ENCODE data around the gene APOA1.
A peak's percentile ranks its signal among the peaks of the same experiment; 100 is the strongest.
"Not testable (repeated sequence)": the region's sequence is repeated elsewhere in the genome, so short reads cannot be mapped to it uniquely, and the experiment has no call there.

APOA1 gene

GRCh38 chr11:116835791-116836631 is 1.4 kb downstream of the APOA1 start:
- H3K23ac ChIP-seq (ENCODE audit: low read length), result no peak overlapping the region

GRCh38 chr11:116835042-116835772 is 2.2 kb downstream of the APOA1 start:
- H2AK5ac ChIP-seq (ENCODE audit: low read length), result no peak overlapping the region
- no peaks in the 10 kb centered on the region for H3K79me2 ChIP-seq (ENCODE audit: control insufficient read depth, insufficient read depth, low read length, poor library complexity)
- no CpG with 5 or more reads among the region's 28 CpGs for WGBS (ENCODE audit: extremely low coverage, insufficient coverage, insufficient read length)
- no peak overlapping the region for H3K18ac ChIP-seq (ENCODE audit: low read length)
- no peak overlapping the region for H4K12ac ChIP-seq (ENCODE audit: low read depth, low read length)
- no peak overlapping the region for H2BK12ac ChIP-seq (ENCODE audit: low read length)
- no peaks in the 10 kb centered on the region for H3K27me3 ChIP-seq (ENCODE audit: insufficient read depth, low read length)
- no peak overlapping the region for H3K4ac ChIP-seq (ENCODE audit: low read depth, low read length)
- H2AFZ ChIP-seq (ENCODE audit: insufficient read depth, low read length, poor library complexity), result no peak overlapping the region
- H3K4me2 ChIP-seq (ENCODE audit: low read length), result peak overlapping the region; percentile 73
- peaks cover 12 to 15% of the 10 kb centered on the region in 2 experiments for H3K4me1 ChIP-seq (ENCODE audit: control insufficient read depth in 1 of 2, insufficient read depth in 2 of 2, low read length in 2 of 2)
- H3K14ac ChIP-seq (ENCODE audit: low read length), result no peak overlapping the region
- H3K9me3 ChIP-seq (ENCODE audit: insufficient read depth, low read depth, low read length), result no peaks in the 10 kb centered on the region
- H2BK120ac ChIP-seq (ENCODE audit: insufficient read depth, low read length, poor library complexity), result no peak overlapping the region
- no peak overlapping the region for H3K23ac ChIP-seq (ENCODE audit: low read length)
- H3K4me3 ChIP-seq (ENCODE audit: low read depth, low read length), result no peak overlapping the region
- H3K36me3 ChIP-seq (ENCODE audit: control insufficient read depth in 1 of 2, insufficient read depth in 2 of 2, low read length in 2 of 2), result no peaks in the 10 kb centered on the region
- H2BK5ac ChIP-seq (ENCODE audit: low read depth, low read length, poor library complexity), result no peak overlapping the region
- no peak overlapping the region for H3K27ac ChIP-seq (ENCODE audit: low read depth, low read length)
- H4K8ac ChIP-seq (ENCODE audit: low read depth, low read length), result no peak overlapping the region
- no peak for DNase-seq
- H3K9ac ChIP-seq (ENCODE audit: low read length), result no peak overlapping the region
- peaks cover under 1% of the 10 kb centered on the region for H3K79me1 ChIP-seq (ENCODE audit: low read length)
- H4K91ac ChIP-seq (ENCODE audit: low read depth, low read length), result no peak overlapping the region

More at GRCh38 chr11:116835791-116836631, 1.4 kb downstream of the APOA1 start:
- Histone ChIP-seq H2BK12ac (ENCODE audit: low read length) (no peak overlapping the region), H2BK120ac (ENCODE audit: insufficient read depth, low read length, poor library complexity) (no peak overlapping the region), H3K79me1 (ENCODE audit: low read length) (no peaks in the 10 kb centered on the region), H3K36me3 (ENCODE audit: control insufficient read depth in 1 of 2, insufficient read depth in 2 of 2, low read length in 2 of 2) (no peaks in the 10 kb centered on the region), H3K79me2 (ENCODE audit: control insufficient read depth, insufficient read depth, low read length, poor library complexity) (no peaks in the 10 kb centered on the region), H3K4ac (ENCODE audit: low read depth, low read length) (no peak overlapping the region), H3K9me3 (ENCODE audit: insufficient read depth, low read depth, low read length) (no peaks in the 10 kb centered on the region), H4K8ac (ENCODE audit: low read depth, low read length) (no peak overlapping the region), H3K4me2 (ENCODE audit: low read length) (peak overlapping the region; percentile 73), H3K18ac (ENCODE audit: low read length) (no peak overlapping the region), H2AFZ (ENCODE audit: insufficient read depth, low read length, poor library complexity) (peak overlapping the region; percentile 54), H2AK5ac (ENCODE audit: low read length) (no peak overlapping the region), H4K91ac (ENCODE audit: low read depth, low read length) (no peak overlapping the region), H3K14ac (ENCODE audit: low read length) (peak overlapping the region; percentile 15), H3K9ac (ENCODE audit: low read length) (no peak overlapping the region), H3K27ac (ENCODE audit: low read depth, low read length) (no peak overlapping the region), H3K4me1 (ENCODE audit: control insufficient read depth in 1 of 2, insufficient read depth in 2 of 2, low read length in 2 of 2) (peaks cover 10 to 12% of the 10 kb centered on the region in 2 experiments), H3K27me3 (ENCODE audit: insufficient read depth, low read length) (no peaks in the 10 kb centered on the region), H2BK5ac (ENCODE audit: low read depth, low read length, poor library complexity) (no peak overlapping the region), H4K12ac (ENCODE audit: low read depth, low read length) (no peak overlapping the region), H3K4me3 (ENCODE audit: low read depth, low read length) (peak overlapping the region; percentile 40)
- WGBS (ENCODE audit: extremely low coverage, insufficient coverage, insufficient read length), result no CpG with 5 or more reads among the region's 57 CpGs
- DNase-seq, result peak; percentile 64 to 81

- H2BK5ac ChIP-seq (ENCODE audit: low read depth, low read length, poor library complexity); H3K9ac ChIP-seq (ENCODE audit: low read length); H4K91ac ChIP-seq (ENCODE audit: low read depth, low read length); H2AFZ ChIP-seq (ENCODE audit: insufficient read depth, low read length, poor library complexity); H3K79me2 ChIP-seq (ENCODE audit: control insufficient read depth, insufficient read depth, low read length, poor library complexity); H3K27ac ChIP-seq (ENCODE audit: low read depth, low read length); H3K79me1 ChIP-seq (ENCODE audit: low read length); H3K14ac ChIP-seq (ENCODE audit: low read length); H2AK5ac ChIP-seq (ENCODE audit: low read length); H2BK12ac ChIP-seq (ENCODE audit: low read length); H3K27me3 ChIP-seq (ENCODE audit: insufficient read depth, low read length); H3K18ac ChIP-seq (ENCODE audit: low read length); H3K4ac ChIP-seq (ENCODE audit: low read depth, low read length); H3K36me3 ChIP-seq (ENCODE audit: control insufficient read depth in 1 of 2, insufficient read depth in 2 of 2, low read length in 2 of 2); H3K9me3 ChIP-seq (ENCODE audit: insufficient read depth, low read depth, low read length); H4K12ac ChIP-seq (ENCODE audit: low read depth, low read length); H3K4me3 ChIP-seq (ENCODE audit: low read depth, low read length); H3K23ac ChIP-seq (ENCODE audit: low read length); DNase-seq; H4K8ac ChIP-seq (ENCODE audit: low read depth, low read length); H3K4me2 ChIP-seq (ENCODE audit: low read length); H2BK120ac ChIP-seq (ENCODE audit: insufficient read depth, low read length, poor library complexity): not testable (repeated sequence)
- no CpG with 5 or more reads among the region's 13 CpGs for WGBS (ENCODE audit: extremely low coverage, insufficient coverage, insufficient read length)
- H3K4me1 ChIP-seq (ENCODE audit: control insufficient read depth in 1 of 2, insufficient read depth in 2 of 2, low read length in 2 of 2), result peaks cover 13 to 15% of the 10 kb centered on the region in 2 experiments
Measured at GRCh38 chr11:116834535-116835041, 2.8 kb downstream of the APOA1 start.

- Histone ChIP-seq H3K4me2 (ENCODE audit: low read length) (no peak overlapping the region), H3K27me3 (ENCODE audit: insufficient read depth, low read length) (no peaks in the 10 kb centered on the region), H3K23ac (ENCODE audit: low read length) (no peak overlapping the region), H2AFZ (ENCODE audit: insufficient read depth, low read length, poor library complexity) (no peak overlapping the region), H3K18ac (ENCODE audit: low read length) (no peak overlapping the region), H2BK120ac (ENCODE audit: insufficient read depth, low read length, poor library complexity) (no peak overlapping the region), H3K9me3 (ENCODE audit: insufficient read depth, low read depth, low read length) (no peaks in the 10 kb centered on the region), H3K79me2 (ENCODE audit: control insufficient read depth, insufficient read depth, low read length, poor library complexity) (no peaks in the 10 kb centered on the region), H4K8ac (ENCODE audit: low read depth, low read length) (no peak overlapping the region), H3K14ac (ENCODE audit: low read length) (no peak overlapping the region), H3K36me3 (ENCODE audit: control insufficient read depth in 1 of 2, insufficient read depth in 2 of 2, low read length in 2 of 2) (no peaks in the 10 kb centered on the region), H3K4me1 (ENCODE audit: control insufficient read depth in 1 of 2, insufficient read depth in 2 of 2, low read length in 2 of 2) (peaks cover 15 to 17% of the 10 kb centered on the region in 2 experiments), H4K12ac (ENCODE audit: low read depth, low read length) (no peak overlapping the region), H3K4me3 (ENCODE audit: low read depth, low read length) (no peak overlapping the region), H2AK5ac (ENCODE audit: low read length) (no peak overlapping the region), H2BK12ac (ENCODE audit: low read length) (no peak overlapping the region), H4K91ac (ENCODE audit: low read depth, low read length) (no peak overlapping the region), H3K4ac (ENCODE audit: low read depth, low read length) (no peak overlapping the region), H3K79me1 (ENCODE audit: low read length) (peaks cover 3% of the 10 kb centered on the region), H3K27ac (ENCODE audit: low read depth, low read length) (no peak overlapping the region), H3K9ac (ENCODE audit: low read length) (no peak overlapping the region), H2BK5ac (ENCODE audit: low read depth, low read length, poor library complexity) (no peak overlapping the region)
- no CpG with 5 or more reads among the region's 14 CpGs for WGBS (ENCODE audit: extremely low coverage, insufficient coverage, insufficient read length)
- DNase-seq, result no peak
Measured at GRCh38 chr11:116833816-116834534, 3.4 kb downstream of the APOA1 start.
